ENCODE measurements around the gene HIVEP3.

GRCh38 chr1:41743366-41743765 lies 175.4 kb downstream of the HIVEP3 start:
- TF ChIP-seq POLR2A (IDR thresholded peaks at IDR 0.05) (no peak), CTCF (IDR thresholded peaks at IDR 0.05) (no peak)

Measured in lower leg skin (tissue), 3 donors.